MCF 10A (cell line): ENCODE measurements around the gene KIAA1143. TPM values are rescaled to one million over a fixed set of nuclear protein-coding genes. Genes with fewer than 3 reads are reported as not detected.
A peak's percentile ranks its signal among the peaks of the same experiment; 100 is the strongest.

Experiments used
- Bru-seq: library from RNA; stranded (reverse); fragments of 400-500 nt; gene quantifications from one replicate; lab custom pipeline; 2021; lab: Mats Ljungman, UMichigan
- BruChase-seq, 2 experiments: library from RNA; stranded (reverse); fragments of 400-500 nt; gene quantifications; one replicate each; lab custom pipeline; 2021; lab: Mats Ljungman, UMichigan
- BruUV-seq: library from RNA; stranded (reverse); fragments of 400-500 nt; replicated peaks from 2 replicates; lab custom pipeline; 2021; lab: Mats Ljungman, UMichigan
- CTCF ChIA-PET: fragments of 300-600 bp; sonication (Branson Sonifier 250); formaldehyde crosslinking; extraction: SDS; loops from one replicate; lab custom pipeline; 2021; ENCODE audit warnings: antibody characterized with exemption, inconsistent platforms; lab: Yijun Ruan, JAX
- POLR2A ChIA-PET: fragments of 300-600, 350-650 bp; sonication (Branson Sonifier 250); formaldehyde crosslinking; extraction: SDS; loops from one replicate; lab custom pipeline; 2020; ENCODE audit warnings: antibody characterized with exemption, inconsistent platforms; lab: Yijun Ruan, JAX
- DNase-seq: peaks from one replicate; pipeline ENCODE4 v3.0.0-alpha.2; 2018; ENCODE audit not compliant: unreplicated experiment
- H3K27ac Mint-ChIP-seq: one replicate; pipeline ENCODE4 v1.8.0; 2022; ENCODE audit warnings: mild to moderate bottlenecking, low read depth, mixed read lengths; ENCODE audit not compliant: unreplicated experiment
- H3K27me3 Mint-ChIP-seq: one replicate; pipeline ENCODE4 v1.8.0; 2022; ENCODE audit warnings: mixed read lengths; ENCODE audit not compliant: insufficient read depth, unreplicated experiment
- H3K36me3 Mint-ChIP-seq: one replicate; pipeline ENCODE4 v1.8.0; 2022; ENCODE audit warnings: mild to moderate bottlenecking, moderate library complexity, mixed read lengths; ENCODE audit not compliant: insufficient read depth, unreplicated experiment
- H3K4me1 Mint-ChIP-seq: one replicate; pipeline ENCODE4 v1.8.0; 2022; ENCODE audit warnings: mixed read lengths; ENCODE audit not compliant: insufficient read depth, unreplicated experiment
- H3K4me3 Mint-ChIP-seq: one replicate; pipeline ENCODE4 v1.8.0; 2022; ENCODE audit warnings: mild to moderate bottlenecking, moderate library complexity, mixed read lengths; ENCODE audit not compliant: unreplicated experiment
- H3K9me3 Mint-ChIP-seq: one replicate; pipeline ENCODE4 v1.8.0; 2022; ENCODE audit warnings: mixed read lengths; ENCODE audit not compliant: unreplicated experiment
- CTCF ChIP-seq: fragments of 200-600 bp; IDR thresholded peaks from one replicate; pipeline ENCODE4 v1.8.0; 2022; ENCODE audit warnings: antibody characterized with exemption, mild to moderate bottlenecking; ENCODE audit not compliant: unreplicated experiment
- intact Hi-C: fragments of 100-400 bp; cut with micrococcal nuclease; formaldehyde crosslinking; loops from 2 replicates; pipeline ENCODE4 v1.14.1; 2022
- long read RNA-seq: library from polyadenylated mRNA; stranded (forward); transcript quantifications from one replicate; pipeline ENCODE4 v2.0.0, GENCODE V29; 2022
- total RNA-seq: library from RNA; stranded (reverse); gene quantifications from 2 replicates; pipeline ENCODE4 v1.2.3, GENCODE V29; 2022

The KIAA1143 gene
- total RNA-seq = 17.7 and 18.2 TPM in 2 replicates
- percentile 82 among the genes with signal in this experiment for Bru-seq, nascent RNA
- percentile 93 among the genes with signal in this experiment for BruChase-seq, experiment 1, labeled RNA remaining after a 6-hour chase
- percentile 87 among the genes with signal in this experiment for BruChase-seq, experiment 2, labeled RNA remaining after a 2-hour chase
- long read RNA-seq, full-length matches to known transcripts = 16 of 22 reads
- long read RNA-seq, partial matches to known transcripts = 0 of 22 reads
- long read RNA-seq, other reads (novel, unspliced or antisense) = 6 of 22 reads

- POLR2A ChIA-PET = interaction anchor here (0.7 to 3.8 kb wide), 17 partner anchors 10 to 471 kb away, joined by 3 to 38 read pairs (median 5); partner anchors contain the start of genes EXOSC7, ZDHHC3 and ZNF197
- Mint-ChIP-seq H3K9me3 (peaks cover 5% of the 10 kb centered on the region), H3K27ac (peak within 1 kb of the TSS; percentile 88), H3K36me3 (peaks cover 21% of the 10 kb centered on the region), H3K4me3 (peak within 1 kb of the TSS; percentile 77), H3K27me3 (no peaks in the 10 kb centered on the region), H3K4me1 (peaks cover 11% of the 10 kb centered on the region)
- DNase-seq = peak; percentile 96
- CTCF ChIA-PET = interaction anchor here (0.6 to 1.7 kb wide), 9 partner anchors 16 to 234 kb away, joined by 3 to 8 read pairs (median 4); no protein-coding TSS in a partner anchor
- TSS peak; percentile 71 for BruUV-seq
- intact Hi-C loops = loop anchor here (1.0 to 5.0 kb wide), 4 partner anchors 134 to 231 kb away; partner anchors contain the start of gene ZNF197
- no peak for TF ChIP-seq CTCF
Observed at GRCh38 chr3:44761424-44762169, at the start of gene KIAA1143, which contains the start of gene KIF15. Gene KIAA1143, minus strand, starts transcription at chr3:44761619. Its CDS starts 17 bp downstream, at chr3:44761602. Gene KIF15, plus strand, starts transcription at chr3:44761794. Its CDS starts 72 bp downstream, at chr3:44761866.

GRCh38 chr3:44805960-44806359, 44.5 kb upstream of the KIAA1143 start:
- no peaks in the 10 kb centered on the region for H3K27me3 Mint-ChIP-seq
- H3K9me3 Mint-ChIP-seq = no peaks in the 10 kb centered on the region
- intact Hi-C loops = no loop called here
- TF ChIP-seq CTCF = no peak
- no peak overlapping the region for H3K27ac Mint-ChIP-seq
- ChIA-PET CTCF (interaction anchor here (0.7 kb wide), 1 partner anchor 267 kb away, joined by 3 read pairs; no protein-coding TSS in a partner anchor), POLR2A (no interaction called here)
- no peaks in the 10 kb centered on the region for H3K4me1 Mint-ChIP-seq
- DNase-seq = no peak
- no TSS peak for BruUV-seq
- peaks cover 28% of the 10 kb centered on the region for H3K36me3 Mint-ChIP-seq
- H3K4me3 Mint-ChIP-seq = no peak overlapping the region

- TF ChIP-seq CTCF = no peak
- intact Hi-C loops = no loop called here
- Mint-ChIP-seq H3K9me3 (no peaks in the 10 kb centered on the region), H3K4me3 (no peak overlapping the region), H3K36me3 (peaks cover 36% of the 10 kb centered on the region), H3K27me3 (no peaks in the 10 kb centered on the region), H3K27ac (no peak overlapping the region), H3K4me1 (no peaks in the 10 kb centered on the region)
- no TSS peak for BruUV-seq
- CTCF ChIA-PET = no interaction called here
- POLR2A ChIA-PET = no interaction called here
- DNase-seq = no peak
Observed at GRCh38 chr3:44803298-44803697, 41.9 kb upstream of the KIAA1143 start.

- BruUV-seq = no TSS peak
- Mint-ChIP-seq H3K4me1 (no peaks in the 10 kb centered on the region), H3K27ac (no peak overlapping the region), H3K9me3 (no peaks in the 10 kb centered on the region), H3K36me3 (peaks cover 30% of the 10 kb centered on the region), H3K27me3 (no peaks in the 10 kb centered on the region), H3K4me3 (no peak overlapping the region)
- TF ChIP-seq CTCF = no peak
- CTCF ChIA-PET = no interaction called here
- intact Hi-C loops = no loop called here
- no peak for DNase-seq
- POLR2A ChIA-PET = no interaction called here
Observed at GRCh38 chr3:44802011-44802410, 40.6 kb upstream of the KIAA1143 start.
